OCI-LY1 (cell line): ENCODE results near the gene CD82.

Experiments used
- H2AFZ ChIP-seq: fragments of 200-600 bp; sonication (generic), shearing (Covaris generic); 2 replicates; pipeline ENCODE4 v1.6.0; 2014; ENCODE audit warnings: antibody characterized with exemption, mild to moderate bottlenecking, low read length
- H3F3A ChIP-seq: fragments of 200-600 bp; sonication (generic), shearing (Covaris generic); 2 replicates; pipeline ENCODE4 v1.6.0; 2014; ENCODE audit warnings: mild to moderate bottlenecking, antibody characterized with exemption, low read length, moderate library complexity; ENCODE audit not compliant: insufficient read depth
- H3K27ac ChIP-seq: fragments of 200-600 bp; sonication (generic); 2 replicates; pipeline ENCODE4 v1.5.1; 2014; ENCODE audit warnings: low read length, mixed run types, mild to moderate bottlenecking, low read depth; ENCODE audit not compliant: poor library complexity, severe bottlenecking
- H3K27me3 ChIP-seq: fragments of 200-600 bp; sonication (generic); 2 replicates; pipeline ENCODE4 v1.6.0; 2014; ENCODE audit warnings: antibody characterized with exemption, mild to moderate bottlenecking, low read length, moderate library complexity; ENCODE audit not compliant: insufficient read depth
- H3K36me3 ChIP-seq: fragments of 200-600 bp; sonication (generic); 2 replicates; pipeline ENCODE4 v1.6.1; 2014; ENCODE audit warnings: mild to moderate bottlenecking, antibody characterized with exemption, low read length, moderate library complexity, mixed read lengths; ENCODE audit not compliant: insufficient read depth
- H3K4me1 ChIP-seq: fragments of 200-600 bp; sonication (generic); 2 replicates; pipeline ENCODE4 v1.5.1; 2014; ENCODE audit warnings: mild to moderate bottlenecking, low read length, moderate library complexity; ENCODE audit not compliant: insufficient read depth, severe bottlenecking
- H3K4me2 ChIP-seq: fragments of 200-600 bp; sonication (generic), shearing (Covaris generic); 2 replicates; pipeline ENCODE4 v1.6.1; 2014; ENCODE audit warnings: low read length
- H3K4me3 ChIP-seq: fragments of 200-600 bp; sonication (generic); 2 replicates; pipeline ENCODE4 v1.5.1; 2014; ENCODE audit warnings: low read length, low read depth, mild to moderate bottlenecking, mixed read lengths; ENCODE audit not compliant: poor library complexity, severe bottlenecking
- H3K79me2 ChIP-seq: fragments of 200-600 bp; shearing (Covaris generic); 2 replicates; pipeline ENCODE4 v1.6.1; 2016; ENCODE audit warnings: mixed run types, low read length, mixed read lengths; ENCODE audit not compliant: insufficient read depth
- H3K9ac ChIP-seq: fragments of 200-600 bp; sonication (generic), shearing (Covaris generic); 2 replicates; pipeline ENCODE4 v1.6.1; 2014; ENCODE audit warnings: mild to moderate bottlenecking, low read length, mixed read lengths
- H3K9me2 ChIP-seq: fragments of 200-600 bp; sonication (generic), shearing (Covaris generic); 2 replicates; pipeline ENCODE4 v1.6.1; 2014; ENCODE audit warnings: low read depth, mild to moderate bottlenecking, low read length, mixed read lengths
- H3K9me3 ChIP-seq: fragments of 200-600 bp; shearing (Covaris generic); 2 replicates; pipeline ENCODE4 v1.6.1; 2014; ENCODE audit warnings: low read length, mixed read lengths
- H4K20me1 ChIP-seq: fragments of 200-600 bp; sonication (generic), shearing (Covaris generic); 2 replicates; pipeline ENCODE4 v1.6.0; 2016; ENCODE audit warnings: mild to moderate bottlenecking, low read length; ENCODE audit not compliant: insufficient read depth
- EZH2 ChIP-seq: fragments of 200-600 bp; sonication (generic), shearing (Covaris generic); IDR thresholded peaks from 2 replicates; pipeline ENCODE4 v1.8.0; 2017; ENCODE audit warnings: borderline replicate concordance, mixed run types, mild to moderate bottlenecking, antibody characterized with exemption, low read length, moderate library complexity, mixed read lengths
- TF ChIP-seq, protein P1 (sequence below): fragments of 200-600 bp; sonication (generic), shearing (Covaris generic); IDR thresholded peaks from 2 replicates; pipeline ENCODE4 v1.5.1; 2017; ENCODE audit warnings: mild to moderate bottlenecking, antibody characterized with exemption, low read length, moderate library complexity, mixed read lengths

The CD82 gene

DNA sequence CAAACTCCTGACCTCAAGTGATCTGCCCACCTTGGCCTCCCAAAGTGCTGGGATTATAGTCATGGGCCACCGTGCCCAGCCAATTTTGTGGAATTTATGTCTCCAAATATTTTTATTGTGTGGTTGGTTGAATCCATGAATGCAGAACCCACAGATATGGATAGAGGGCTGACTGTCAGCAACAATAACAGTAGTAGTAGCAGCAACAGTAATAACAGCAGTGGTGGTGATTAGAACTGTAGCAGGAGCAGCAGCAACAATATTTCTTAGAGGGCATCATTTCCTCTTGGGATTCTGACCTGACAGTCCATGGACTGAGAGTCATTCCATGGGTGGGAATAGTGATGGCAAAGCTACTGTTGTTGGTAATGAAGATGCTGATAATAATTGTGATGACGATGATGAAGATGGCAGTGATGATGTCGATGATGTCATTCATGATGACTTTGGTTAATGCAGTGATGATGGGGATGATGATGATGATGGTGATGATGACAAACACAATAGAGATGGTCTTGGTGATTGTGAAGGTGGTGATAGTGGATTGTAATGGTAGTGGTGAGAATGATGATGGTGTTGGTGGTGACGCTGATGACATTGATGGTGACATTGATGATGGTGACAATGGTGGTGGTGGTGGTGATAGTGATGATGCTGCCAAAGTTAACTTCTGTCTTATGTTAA is 13.9 kb upstream of the CD82 start:
- no peak overlapping the region for H3K27ac ChIP-seq
- H3K36me3 ChIP-seq, result no peaks in the 10 kb centered on the region
- no peaks in the 10 kb centered on the region for H4K20me1 ChIP-seq
- no peaks in the 10 kb centered on the region for H3K9me3 ChIP-seq
- no peak overlapping the region for H3K4me3 ChIP-seq
- H3K9ac ChIP-seq, result no peak overlapping the region
- H3K79me2 ChIP-seq, result no peaks in the 10 kb centered on the region
- TF ChIP-seq, protein P1, sequence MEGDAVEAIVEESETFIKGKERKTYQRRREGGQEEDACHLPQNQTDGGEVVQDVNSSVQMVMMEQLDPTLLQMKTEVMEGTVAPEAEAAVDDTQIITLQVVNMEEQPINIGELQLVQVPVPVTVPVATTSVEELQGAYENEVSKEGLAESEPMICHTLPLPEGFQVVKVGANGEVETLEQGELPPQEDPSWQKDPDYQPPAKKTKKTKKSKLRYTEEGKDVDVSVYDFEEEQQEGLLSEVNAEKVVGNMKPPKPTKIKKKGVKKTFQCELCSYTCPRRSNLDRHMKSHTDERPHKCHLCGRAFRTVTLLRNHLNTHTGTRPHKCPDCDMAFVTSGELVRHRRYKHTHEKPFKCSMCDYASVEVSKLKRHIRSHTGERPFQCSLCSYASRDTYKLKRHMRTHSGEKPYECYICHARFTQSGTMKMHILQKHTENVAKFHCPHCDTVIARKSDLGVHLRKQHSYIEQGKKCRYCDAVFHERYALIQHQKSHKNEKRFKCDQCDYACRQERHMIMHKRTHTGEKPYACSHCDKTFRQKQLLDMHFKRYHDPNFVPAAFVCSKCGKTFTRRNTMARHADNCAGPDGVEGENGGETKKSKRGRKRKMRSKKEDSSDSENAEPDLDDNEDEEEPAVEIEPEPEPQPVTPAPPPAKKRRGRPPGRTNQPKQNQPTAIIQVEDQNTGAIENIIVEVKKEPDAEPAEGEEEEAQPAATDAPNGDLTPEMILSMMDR, result no peak
- no peak for TF ChIP-seq EZH2
- peaks cover 2% of the 10 kb centered on the region for H3K4me1 ChIP-seq
- H3K27me3 ChIP-seq, result no peaks in the 10 kb centered on the region
- no peak overlapping the region for H3K4me2 ChIP-seq
- no peaks in the 10 kb centered on the region for H3K9me2 ChIP-seq
- H3F3A ChIP-seq, result no peaks in the 10 kb centered on the region
- no peak overlapping the region for H2AFZ ChIP-seq

DNA sequence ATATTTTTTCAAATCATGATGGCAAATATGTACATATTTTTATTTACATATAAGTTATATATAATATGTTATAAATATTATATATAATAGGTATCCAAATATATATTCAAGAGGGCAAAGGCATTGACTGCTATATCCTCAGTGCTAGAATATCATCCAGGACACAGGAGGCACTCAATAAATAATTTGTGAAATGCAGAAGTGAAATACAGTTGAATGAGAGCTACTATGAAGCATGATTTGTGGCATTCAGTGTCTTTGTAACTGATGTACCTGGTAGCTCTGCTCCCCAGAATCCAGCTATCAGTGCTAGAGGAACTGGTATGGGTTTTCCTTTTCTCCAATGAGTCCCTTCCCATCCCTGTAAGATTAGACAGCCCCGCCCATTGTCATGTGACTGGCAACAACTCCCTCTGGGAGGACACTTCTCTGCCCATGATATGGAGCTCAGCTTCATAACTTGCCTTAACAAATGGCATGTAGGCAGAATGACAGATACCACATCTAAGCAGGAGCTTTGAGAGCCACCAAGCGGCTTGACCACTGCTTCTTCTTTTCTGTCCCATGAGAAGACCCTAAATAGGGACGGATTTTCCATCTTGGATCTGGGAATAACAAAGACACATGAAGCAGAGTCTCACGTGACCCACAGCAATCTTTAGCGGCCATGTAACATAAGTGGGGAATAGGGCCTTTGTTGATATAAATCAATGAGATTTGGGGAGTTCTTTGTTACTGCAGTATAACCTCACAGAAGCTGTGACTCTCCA is 10.2 kb upstream of the CD82 start:
- Histone ChIP-seq H3K9ac (no peak overlapping the region), H3K9me3 (no peaks in the 10 kb centered on the region), H3F3A (no peaks in the 10 kb centered on the region), H3K9me2 (no peaks in the 10 kb centered on the region), H2AFZ (no peak overlapping the region), H4K20me1 (no peaks in the 10 kb centered on the region), H3K4me1 (peaks cover 28% of the 10 kb centered on the region), H3K36me3 (no peaks in the 10 kb centered on the region), H3K27me3 (no peaks in the 10 kb centered on the region), H3K4me2 (no peak overlapping the region), H3K4me3 (no peak overlapping the region), H3K79me2 (no peaks in the 10 kb centered on the region), H3K27ac (no peak overlapping the region)
- no peak for TF ChIP-seq EZH2
- TF ChIP-seq, protein P1, result no peak

DNA sequence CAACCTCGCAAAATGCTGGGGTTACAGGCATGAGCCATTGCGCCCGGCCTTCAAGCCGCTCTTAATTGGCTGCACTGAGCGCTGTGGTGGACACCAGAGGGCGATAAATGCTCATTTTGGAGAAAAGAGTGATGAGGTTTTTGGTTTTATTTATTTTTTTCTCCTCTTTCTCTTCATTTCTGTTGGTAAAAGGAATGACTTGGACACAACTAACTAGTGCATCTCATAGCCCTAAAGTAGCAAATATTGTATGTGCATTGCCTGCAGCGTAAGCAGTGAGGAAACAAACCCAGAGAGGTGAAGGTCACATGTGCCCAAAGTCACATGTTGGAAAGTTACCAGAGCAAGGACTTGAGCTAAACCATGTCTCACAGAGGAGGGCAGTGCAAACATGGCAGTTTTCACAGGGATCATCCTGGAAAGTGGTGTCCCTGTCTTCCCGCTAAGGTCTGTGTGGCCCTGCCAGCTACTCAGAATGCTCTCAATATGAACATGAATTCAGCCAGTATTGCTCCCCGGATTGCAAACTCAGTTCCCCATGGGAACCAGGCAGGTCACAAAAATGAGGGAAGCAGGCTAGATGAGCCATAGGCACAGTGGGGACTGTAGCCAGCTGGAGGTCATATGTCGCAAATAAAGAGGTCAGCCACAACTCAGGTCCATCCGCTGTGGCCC is 8.6 kb upstream of the CD82 start:
- Histone ChIP-seq H4K20me1 (no peaks in the 10 kb centered on the region), H3K36me3 (no peaks in the 10 kb centered on the region), H3K9ac (peak overlapping the region; percentile 26; the same call in 1 of the 2 replicates), H3K4me2 (peak overlapping the region; percentile 8; the same call in 1 of the 2 replicates), H3K79me2 (no peaks in the 10 kb centered on the region), H3K4me1 (peaks cover 28% of the 10 kb centered on the region), H3K27ac (peak overlapping the region; percentile 83), H3F3A (no peaks in the 10 kb centered on the region), H3K27me3 (no peaks in the 10 kb centered on the region), H3K9me2 (no peaks in the 10 kb centered on the region), H3K9me3 (no peaks in the 10 kb centered on the region), H3K4me3 (no peak overlapping the region), H2AFZ (no peak overlapping the region)
- TF ChIP-seq, protein P1, result peak; percentile 84
- TF ChIP-seq EZH2, result no peak
